22Rv1 (cell line): ENCODE data around the gene PPP3CB.

Experiments used
- ZFX ChIP-seq: fragments of 450-650 bp; IDR thresholded peaks from 2 replicates; pipeline ENCODE4 v1.6.1; 2017; ENCODE audit warnings: antibody characterized with exemption, borderline replicate concordance
- TF ChIP-seq, protein P1 (sequence below): fragments of 450-650 bp; IDR thresholded peaks from 2 replicates; pipeline ENCODE4 v1.5.1; 2017; ENCODE audit warnings: mild to moderate bottlenecking

DNA sequence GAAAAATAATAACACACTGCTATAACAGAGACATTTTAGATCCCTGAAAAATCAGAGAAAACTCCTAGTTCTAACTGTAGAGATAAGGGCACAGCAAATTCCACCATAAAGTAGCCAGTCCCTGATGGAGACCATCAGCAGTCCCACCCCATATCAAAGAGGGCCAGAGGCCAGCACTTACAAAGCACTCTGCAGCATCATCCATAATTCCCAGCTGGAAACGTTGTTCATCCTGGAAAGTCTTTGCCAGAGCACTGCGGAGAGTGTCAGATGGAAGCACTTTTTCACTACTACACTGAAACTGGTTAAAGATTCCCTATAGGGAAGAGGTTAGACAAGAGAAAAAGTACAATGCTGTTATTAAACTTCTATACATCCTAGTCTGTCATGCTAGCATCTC lies 49.5 kb upstream of the PPP3CB start:
- TF ChIP-seq, protein P1, sequence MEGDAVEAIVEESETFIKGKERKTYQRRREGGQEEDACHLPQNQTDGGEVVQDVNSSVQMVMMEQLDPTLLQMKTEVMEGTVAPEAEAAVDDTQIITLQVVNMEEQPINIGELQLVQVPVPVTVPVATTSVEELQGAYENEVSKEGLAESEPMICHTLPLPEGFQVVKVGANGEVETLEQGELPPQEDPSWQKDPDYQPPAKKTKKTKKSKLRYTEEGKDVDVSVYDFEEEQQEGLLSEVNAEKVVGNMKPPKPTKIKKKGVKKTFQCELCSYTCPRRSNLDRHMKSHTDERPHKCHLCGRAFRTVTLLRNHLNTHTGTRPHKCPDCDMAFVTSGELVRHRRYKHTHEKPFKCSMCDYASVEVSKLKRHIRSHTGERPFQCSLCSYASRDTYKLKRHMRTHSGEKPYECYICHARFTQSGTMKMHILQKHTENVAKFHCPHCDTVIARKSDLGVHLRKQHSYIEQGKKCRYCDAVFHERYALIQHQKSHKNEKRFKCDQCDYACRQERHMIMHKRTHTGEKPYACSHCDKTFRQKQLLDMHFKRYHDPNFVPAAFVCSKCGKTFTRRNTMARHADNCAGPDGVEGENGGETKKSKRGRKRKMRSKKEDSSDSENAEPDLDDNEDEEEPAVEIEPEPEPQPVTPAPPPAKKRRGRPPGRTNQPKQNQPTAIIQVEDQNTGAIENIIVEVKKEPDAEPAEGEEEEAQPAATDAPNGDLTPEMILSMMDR = no peak
- TF ChIP-seq ZFX = no peak
